Measurements from ENCODE around the gene FKRP.
A peak's percentile ranks its signal among the peaks of the same experiment; 100 is the strongest.

FKRP gene

DNA sequence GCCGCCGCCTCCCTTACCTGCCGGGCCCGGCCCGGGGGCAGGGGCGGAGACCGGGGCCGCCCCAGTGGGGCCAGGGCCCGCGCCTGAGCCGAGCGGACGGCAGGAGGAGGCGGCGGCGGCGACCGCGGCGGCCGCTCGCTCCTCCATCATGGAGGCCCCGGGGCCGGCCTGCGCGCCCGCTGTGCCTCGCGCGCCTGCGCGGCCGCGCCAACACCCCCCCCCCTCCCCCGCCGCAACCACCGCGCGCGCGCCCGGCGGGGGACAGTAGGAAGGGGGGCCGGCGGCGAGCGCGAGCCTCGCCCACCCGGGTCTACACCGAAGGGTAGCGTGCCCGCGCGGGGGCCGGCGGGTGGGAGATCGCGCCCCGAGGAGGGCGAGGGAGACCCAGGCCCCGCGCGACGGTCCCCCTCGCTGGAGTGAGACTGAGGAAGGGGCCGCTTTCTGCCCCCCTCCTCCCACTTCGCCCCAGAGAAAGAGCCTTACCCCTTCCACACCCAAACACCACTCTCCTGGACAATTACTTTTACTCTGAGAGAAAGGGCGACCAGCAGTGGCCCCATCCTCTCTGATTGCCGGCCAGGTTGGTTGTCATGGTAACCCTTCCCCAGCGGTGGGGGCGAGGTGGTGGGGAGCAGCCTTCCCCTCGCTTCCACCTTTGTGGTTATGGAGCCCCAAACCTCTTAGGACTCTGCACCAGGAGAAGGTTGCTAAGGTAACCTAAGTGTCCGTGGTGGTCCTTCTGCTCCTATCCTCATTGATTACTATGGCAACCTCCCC is 612 bp downstream of the FKRP start, which contains the start of gene STRN4:
TSS of gene STRN4 (minus strand) at position 170 of the 777 bp plus-strand sequence. CDS start at position 150, 20 bp downstream.
- in situ Hi-C loops (cut with MboI; ENCODE audit: low pct_unique_long_range_greater_than_20kb, low sequenced_read_pairs, unreplicated experiment) = no loop called here
- TF ChIP-seq, protein P1, sequence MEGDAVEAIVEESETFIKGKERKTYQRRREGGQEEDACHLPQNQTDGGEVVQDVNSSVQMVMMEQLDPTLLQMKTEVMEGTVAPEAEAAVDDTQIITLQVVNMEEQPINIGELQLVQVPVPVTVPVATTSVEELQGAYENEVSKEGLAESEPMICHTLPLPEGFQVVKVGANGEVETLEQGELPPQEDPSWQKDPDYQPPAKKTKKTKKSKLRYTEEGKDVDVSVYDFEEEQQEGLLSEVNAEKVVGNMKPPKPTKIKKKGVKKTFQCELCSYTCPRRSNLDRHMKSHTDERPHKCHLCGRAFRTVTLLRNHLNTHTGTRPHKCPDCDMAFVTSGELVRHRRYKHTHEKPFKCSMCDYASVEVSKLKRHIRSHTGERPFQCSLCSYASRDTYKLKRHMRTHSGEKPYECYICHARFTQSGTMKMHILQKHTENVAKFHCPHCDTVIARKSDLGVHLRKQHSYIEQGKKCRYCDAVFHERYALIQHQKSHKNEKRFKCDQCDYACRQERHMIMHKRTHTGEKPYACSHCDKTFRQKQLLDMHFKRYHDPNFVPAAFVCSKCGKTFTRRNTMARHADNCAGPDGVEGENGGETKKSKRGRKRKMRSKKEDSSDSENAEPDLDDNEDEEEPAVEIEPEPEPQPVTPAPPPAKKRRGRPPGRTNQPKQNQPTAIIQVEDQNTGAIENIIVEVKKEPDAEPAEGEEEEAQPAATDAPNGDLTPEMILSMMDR (IDR thresholded peaks at IDR 0.05; ENCODE audit: extremely low read depth, insufficient read depth, missing control alignments) = no peak
- DNase-seq (ENCODE audit: low spot score) = peak; percentile 95

DNA sequence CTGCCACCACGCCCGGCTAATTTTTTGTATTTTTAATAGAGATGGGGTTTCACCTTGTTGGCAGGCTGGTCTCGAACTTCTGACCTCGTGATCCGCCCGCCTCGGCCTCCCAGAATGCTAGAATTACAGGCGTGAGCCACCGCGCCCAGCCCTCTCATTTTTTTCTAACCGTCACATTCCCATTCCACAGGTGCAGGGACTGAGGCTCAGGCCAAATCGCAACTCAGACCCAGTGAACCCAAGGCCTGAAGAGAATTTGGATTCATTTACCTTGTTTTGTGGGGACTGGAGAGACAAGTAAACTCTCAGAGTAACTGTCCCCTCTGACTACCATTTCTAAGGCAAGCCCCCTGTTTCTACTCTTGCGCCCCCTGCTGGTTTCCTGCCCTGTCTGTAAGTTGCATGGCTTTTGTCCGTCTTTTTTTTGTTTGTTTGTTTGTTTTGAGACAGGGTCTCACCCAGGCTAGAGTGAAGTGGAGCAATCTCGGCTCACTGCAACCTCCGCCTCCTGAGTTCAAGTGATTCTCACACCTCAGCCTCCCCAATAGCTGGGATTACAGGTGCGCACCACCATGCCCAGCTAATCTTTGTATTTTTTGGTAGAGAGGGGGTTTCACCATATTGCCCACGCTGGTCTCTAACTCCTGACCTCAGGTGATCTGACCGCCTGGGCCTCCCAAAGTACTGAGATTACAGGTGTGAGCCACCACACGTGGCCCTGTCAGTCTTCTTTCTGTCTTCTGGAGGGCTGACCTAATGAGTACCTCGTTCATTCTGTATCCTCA is 2.7 kb downstream of the FKRP start:
- in situ Hi-C loops (cut with MboI; ENCODE audit: low pct_unique_long_range_greater_than_20kb, low sequenced_read_pairs, unreplicated experiment) = no loop called here
- TF ChIP-seq, protein P1 (IDR thresholded peaks at IDR 0.05; ENCODE audit: extremely low read depth, insufficient read depth, missing control alignments) = peak; percentile 79
- DNase-seq (ENCODE audit: low spot score) = no peak

DNA sequence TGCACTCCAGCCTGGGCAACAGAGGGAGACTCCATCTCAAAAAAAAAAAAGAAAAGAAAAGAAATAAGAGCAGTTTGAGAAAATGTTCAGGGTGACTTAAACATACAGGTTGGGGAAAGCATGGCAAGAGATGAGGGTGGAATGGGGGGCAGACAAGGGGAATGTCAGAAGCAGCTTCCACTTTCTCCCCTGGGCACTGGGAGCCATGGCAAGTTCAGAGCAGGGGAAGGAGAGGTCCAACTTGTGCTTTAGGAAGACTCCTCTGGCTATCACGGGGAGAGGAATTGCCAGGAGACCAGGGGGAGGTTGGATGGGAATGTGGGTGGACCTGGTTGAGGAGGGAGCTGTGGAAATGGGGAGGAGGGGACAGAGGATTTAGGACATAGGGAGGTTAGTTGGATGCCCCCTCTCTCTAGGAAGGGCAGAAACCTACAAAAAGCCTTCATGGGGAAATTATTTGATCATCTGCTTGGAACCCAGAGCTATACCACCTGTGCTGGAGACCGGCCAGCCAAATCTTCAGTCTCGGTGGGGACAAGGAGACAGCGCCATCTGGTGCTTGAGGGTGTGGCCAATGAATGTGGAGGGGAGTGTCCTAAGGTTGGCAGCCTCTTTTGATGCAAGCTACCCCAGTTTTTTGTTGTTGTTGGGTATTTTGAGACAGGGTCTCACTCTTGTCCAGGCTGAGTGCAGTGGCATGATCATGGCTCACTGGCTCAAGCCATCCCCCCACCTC is 7.7 kb downstream of the FKRP start:
- TF ChIP-seq, protein P1 (IDR thresholded peaks at IDR 0.05; ENCODE audit: extremely low read depth, insufficient read depth, missing control alignments) = peak; percentile 66
- in situ Hi-C loops (cut with MboI; ENCODE audit: low pct_unique_long_range_greater_than_20kb, low sequenced_read_pairs, unreplicated experiment) = no loop called here
- peak; percentile 80 for DNase-seq (ENCODE audit: low spot score)

DNA sequence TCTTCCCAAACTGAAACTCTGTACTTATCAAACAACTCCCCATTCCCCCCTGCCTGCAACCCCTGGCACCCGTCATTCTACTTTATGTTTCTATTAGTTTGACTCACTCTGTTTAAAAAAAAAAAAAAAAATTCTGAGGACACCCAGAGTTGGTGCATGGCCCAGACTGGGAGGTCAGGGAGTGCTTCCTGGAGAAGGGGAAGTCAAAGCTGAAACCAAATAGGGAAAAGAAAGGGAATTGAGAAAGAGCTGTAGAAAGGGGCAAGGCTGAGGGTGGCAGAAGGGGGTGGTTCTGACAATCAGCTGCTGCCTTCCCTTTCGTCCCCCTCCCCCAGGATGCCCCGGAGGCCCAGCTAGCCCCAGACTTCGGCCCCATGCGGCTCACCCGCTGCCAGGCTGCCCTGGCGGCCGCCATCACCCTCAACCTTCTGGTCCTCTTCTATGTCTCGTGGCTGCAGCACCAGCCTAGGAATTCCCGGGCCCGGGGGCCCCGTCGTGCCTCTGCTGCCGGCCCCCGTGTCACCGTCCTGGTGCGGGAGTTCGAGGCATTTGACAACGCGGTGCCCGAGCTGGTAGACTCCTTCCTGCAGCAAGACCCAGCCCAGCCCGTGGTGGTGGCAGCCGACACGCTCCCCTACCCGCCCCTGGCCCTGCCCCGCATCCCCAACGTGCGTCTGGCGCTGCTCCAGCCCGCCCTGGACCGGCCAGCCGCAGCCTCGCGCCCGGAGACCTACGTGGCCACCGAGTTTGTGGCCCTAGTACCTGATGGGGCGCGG is 9.4 kb downstream of the FKRP start:
- TF ChIP-seq, protein P1 (IDR thresholded peaks at IDR 0.05; ENCODE audit: extremely low read depth, insufficient read depth, missing control alignments) = no peak
- in situ Hi-C loops (cut with MboI; ENCODE audit: low pct_unique_long_range_greater_than_20kb, low sequenced_read_pairs, unreplicated experiment) = no loop called here
- no peak for DNase-seq (ENCODE audit: low spot score)

DNA sequence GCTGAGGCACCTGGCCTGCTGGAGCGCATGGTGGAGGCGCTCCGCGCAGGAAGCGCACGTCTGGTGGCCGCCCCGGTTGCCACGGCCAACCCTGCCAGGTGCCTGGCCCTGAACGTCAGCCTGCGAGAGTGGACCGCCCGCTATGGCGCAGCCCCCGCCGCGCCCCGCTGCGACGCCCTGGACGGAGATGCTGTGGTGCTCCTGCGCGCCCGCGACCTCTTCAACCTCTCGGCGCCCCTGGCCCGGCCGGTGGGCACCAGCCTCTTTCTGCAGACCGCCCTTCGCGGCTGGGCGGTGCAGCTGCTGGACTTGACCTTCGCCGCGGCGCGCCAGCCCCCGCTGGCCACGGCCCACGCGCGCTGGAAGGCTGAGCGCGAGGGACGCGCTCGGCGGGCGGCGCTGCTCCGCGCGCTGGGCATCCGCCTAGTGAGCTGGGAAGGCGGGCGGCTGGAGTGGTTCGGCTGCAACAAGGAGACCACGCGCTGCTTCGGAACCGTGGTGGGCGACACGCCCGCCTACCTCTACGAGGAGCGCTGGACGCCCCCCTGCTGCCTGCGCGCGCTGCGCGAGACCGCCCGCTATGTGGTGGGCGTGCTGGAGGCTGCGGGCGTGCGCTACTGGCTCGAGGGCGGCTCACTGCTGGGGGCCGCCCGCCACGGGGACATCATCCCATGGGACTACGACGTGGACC is 10.1 kb downstream of the FKRP start:
- TF ChIP-seq, protein P1 (IDR thresholded peaks at IDR 0.05; ENCODE audit: extremely low read depth, insufficient read depth, missing control alignments) = no peak
- DNase-seq (ENCODE audit: low spot score) = no peak
- in situ Hi-C loops (cut with MboI; ENCODE audit: low pct_unique_long_range_greater_than_20kb, low sequenced_read_pairs, unreplicated experiment) = no loop called here
